Hindlimb muscle (tissue), 1 donor: Measurements from ENCODE around the gene TEX101. TPM values are rescaled to one million over a fixed set of nuclear protein-coding genes. Genes with fewer than 3 reads are reported as not detected.

Experiments used
- DNase-seq: peaks from one replicate; pipeline ENCODE4 v3.0.0-alpha.2; 2013
- polyA plus RNA-seq: library from polyadenylated mRNA; unstranded; fragments of 120-200 nt; gene quantifications from one replicate; pipeline ENCODE4 v1.2.1, GENCODE V29; 2013; ENCODE audit not compliant: insufficient read length

Gene TEX101
- polyA plus RNA-seq, 1 donor: not detected

GRCh38 chr19:43450545-43450997, 35.9 kb downstream of the TEX101 start:
- no peak for DNase-seq

GRCh38 chr19:43452582-43452981, 37.9 kb downstream of the TEX101 start:
- DNase-seq: no peak

GRCh38 chr19:43454031-43454430, 39.3 kb downstream of the TEX101 start:
- DNase-seq: no peak

GRCh38 chr19:43455321-43456113, 40.8 kb downstream of the TEX101 start:
- DNase-seq: no peak

GRCh38 chr19:43457809-43458208, 43.1 kb downstream of the TEX101 start:
- DNase-seq: no peak

- no peak for DNase-seq
Measured at GRCh38 chr19:43460362-43461016, 45.8 kb downstream of the TEX101 start.

- no peak for DNase-seq
Measured at GRCh38 chr19:43461303-43461702, 46.6 kb downstream of the TEX101 start.

GRCh38 chr19:43462383-43462782, 47.7 kb downstream of the TEX101 start:
- no peak for DNase-seq

GRCh38 chr19:43462785-43463380, 48.2 kb downstream of the TEX101 start:
- DNase-seq: peak; percentile 53

GRCh38 chr19:43463381-43464133, 48.9 kb downstream of the TEX101 start:
- peak; percentile 93 for DNase-seq

GRCh38 chr19:43464134-43464775, 49.6 kb downstream of the TEX101 start:
- no peak for DNase-seq

GRCh38 chr19:43465468-43466120, 50.9 kb downstream of the TEX101 start, which contains the start of gene LYPD3:
Gene LYPD3, minus strand, starts transcription at chr19:43465608. Its CDS starts 37 bp downstream, at chr19:43465571.
- no peak for DNase-seq

GRCh38 chr19:43466793-43467192, 52.1 kb downstream of the TEX101 start:
- DNase-seq: no peak

GRCh38 chr19:43467276-43467675, 52.6 kb downstream of the TEX101 start:
- no peak for DNase-seq

- DNase-seq: no peak
Measured at GRCh38 chr19:43467730-43468129, 53.0 kb downstream of the TEX101 start.

Other genes starting within 250 kb of the TEX101 start
- gene PSG5, start 228.4 kb upstream of the TEX101 start, polyA plus RNA-seq: 0.18 TPM
- gene PSG4, start 209.3 kb upstream of the TEX101 start, polyA plus RNA-seq: not detected
- not detected for gene PSG9, start 145.4 kb upstream of the TEX101 start, polyA plus RNA-seq
- gene CD177, start 61.2 kb upstream of the TEX101 start, polyA plus RNA-seq: 0.25 TPM
- 2.4 TPM for gene LYPD3, start 50.7 kb downstream of the TEX101 start, polyA plus RNA-seq
- 6.4 TPM for gene PHLDB3, start 89.9 kb downstream of the TEX101 start, polyA plus RNA-seq
- 18.0 TPM for gene ETHE1, start 112.3 kb downstream of the TEX101 start, polyA plus RNA-seq
- 6.7 TPM for gene ZNF575, start 118.3 kb downstream of the TEX101 start, polyA plus RNA-seq
- gene XRCC1, start 160.6 kb downstream of the TEX101 start, polyA plus RNA-seq: 39.5 TPM
- gene PINLYP, start 160.9 kb downstream of the TEX101 start, polyA plus RNA-seq: 2.9 TPM
- 13.8 TPM for gene IRGQ, start 181.2 kb downstream of the TEX101 start, polyA plus RNA-seq
- gene ZNF576, start 181.7 kb downstream of the TEX101 start, polyA plus RNA-seq: 9.9 TPM
- 0.52 TPM for gene SRRM5, start 197.2 kb downstream of the TEX101 start, polyA plus RNA-seq
- gene ZNF428, start 204.7 kb downstream of the TEX101 start, polyA plus RNA-seq: 64.9 TPM
- gene CADM4, start 225.0 kb downstream of the TEX101 start, polyA plus RNA-seq: 7.8 TPM